COLO668 (cell line): ENCODE results near the gene PLA2G4F.

Source experiments
- DNase-seq: peaks from one replicate; lab custom pipeline; 2025; ENCODE audit not compliant: unreplicated experiment; lab: John Stamatoyannopoulos, UW

The PLA2G4F gene

DNA sequence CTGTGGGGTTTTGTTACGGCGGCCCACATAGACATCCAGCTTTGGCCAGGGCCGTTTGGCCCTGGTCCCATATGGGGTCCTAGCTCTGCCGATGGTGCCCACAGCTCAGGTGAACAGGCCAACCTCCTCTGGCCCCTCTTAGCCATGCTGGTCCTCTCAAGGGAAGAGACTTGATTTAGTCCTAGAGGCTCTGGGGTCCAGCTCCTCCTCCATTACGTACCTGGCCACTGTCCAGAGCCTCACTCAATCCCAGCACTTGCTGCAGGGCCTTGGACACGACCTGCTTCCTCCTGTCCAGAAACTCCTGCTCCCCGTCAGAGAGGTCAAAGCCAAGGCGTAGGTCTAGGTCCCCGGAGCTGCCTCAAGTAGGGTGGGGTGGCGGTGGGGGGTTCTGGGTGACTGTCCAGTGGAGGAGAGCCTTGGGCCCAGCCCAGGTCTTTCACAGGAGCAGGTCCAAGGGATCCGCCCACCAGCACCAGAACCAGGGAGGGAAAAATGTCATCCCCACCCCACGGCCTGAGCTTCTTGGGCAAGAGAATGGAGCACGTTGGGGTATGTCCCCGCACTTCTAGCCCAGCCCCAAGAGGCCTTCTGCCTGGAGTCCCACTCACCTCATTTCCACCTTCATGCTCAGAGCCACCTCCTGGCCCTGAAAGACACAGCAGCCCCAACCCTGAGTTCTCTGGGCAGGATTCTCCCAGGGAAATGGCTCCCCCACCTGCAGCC, 6.8 kb downstream of the PLA2G4F start:
- no peak for DNase-seq

DNA sequence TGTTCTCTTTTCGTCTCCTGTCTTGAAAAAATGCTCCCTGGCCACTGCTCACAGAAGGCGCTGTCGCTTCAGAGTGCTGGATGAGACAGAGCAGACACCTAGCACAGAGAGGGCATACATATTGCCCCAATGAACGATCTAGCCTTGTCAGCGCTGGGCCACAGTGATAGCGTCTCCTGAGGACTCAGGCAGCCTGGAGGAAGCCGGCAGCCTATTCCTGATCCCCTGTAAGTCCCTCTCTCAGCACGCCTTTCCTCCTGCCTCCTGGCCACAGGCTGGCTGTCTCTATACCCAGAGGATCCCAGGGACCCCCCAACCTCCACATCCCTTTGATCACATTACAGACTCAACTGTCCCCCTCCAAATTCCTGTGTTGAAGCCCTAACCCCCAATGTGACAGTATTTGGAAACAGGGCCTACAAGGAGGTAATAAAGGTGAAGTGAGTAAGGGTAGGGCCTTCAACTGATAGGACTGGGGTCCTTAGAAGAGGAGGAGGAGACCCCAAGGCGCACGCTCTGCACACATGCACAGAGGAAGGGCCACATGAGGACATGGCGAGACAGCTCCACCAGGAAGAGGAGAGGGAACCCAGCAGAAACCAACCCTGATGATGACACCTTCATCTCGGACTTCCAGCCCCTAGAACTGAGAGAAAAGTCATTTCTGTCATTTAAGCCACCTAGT, 7.5 kb downstream of the PLA2G4F start:
- no peak for DNase-seq

DNA sequence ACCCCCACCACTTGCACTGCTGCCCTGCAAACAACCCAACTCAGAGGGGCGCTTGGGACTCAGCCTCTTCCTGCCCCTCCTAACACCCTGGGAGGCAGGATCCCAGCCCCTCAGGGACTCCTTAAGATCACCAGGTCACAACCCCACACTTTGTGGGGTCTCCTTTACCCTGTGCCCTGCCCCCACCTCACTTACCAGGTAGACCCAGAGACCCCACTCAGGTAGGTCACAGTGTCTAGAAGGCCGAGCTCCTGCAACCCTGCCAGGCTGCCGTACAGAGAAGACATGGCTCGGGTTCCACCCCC, 9.1 kb downstream of the PLA2G4F start:
- no peak for DNase-seq

DNA sequence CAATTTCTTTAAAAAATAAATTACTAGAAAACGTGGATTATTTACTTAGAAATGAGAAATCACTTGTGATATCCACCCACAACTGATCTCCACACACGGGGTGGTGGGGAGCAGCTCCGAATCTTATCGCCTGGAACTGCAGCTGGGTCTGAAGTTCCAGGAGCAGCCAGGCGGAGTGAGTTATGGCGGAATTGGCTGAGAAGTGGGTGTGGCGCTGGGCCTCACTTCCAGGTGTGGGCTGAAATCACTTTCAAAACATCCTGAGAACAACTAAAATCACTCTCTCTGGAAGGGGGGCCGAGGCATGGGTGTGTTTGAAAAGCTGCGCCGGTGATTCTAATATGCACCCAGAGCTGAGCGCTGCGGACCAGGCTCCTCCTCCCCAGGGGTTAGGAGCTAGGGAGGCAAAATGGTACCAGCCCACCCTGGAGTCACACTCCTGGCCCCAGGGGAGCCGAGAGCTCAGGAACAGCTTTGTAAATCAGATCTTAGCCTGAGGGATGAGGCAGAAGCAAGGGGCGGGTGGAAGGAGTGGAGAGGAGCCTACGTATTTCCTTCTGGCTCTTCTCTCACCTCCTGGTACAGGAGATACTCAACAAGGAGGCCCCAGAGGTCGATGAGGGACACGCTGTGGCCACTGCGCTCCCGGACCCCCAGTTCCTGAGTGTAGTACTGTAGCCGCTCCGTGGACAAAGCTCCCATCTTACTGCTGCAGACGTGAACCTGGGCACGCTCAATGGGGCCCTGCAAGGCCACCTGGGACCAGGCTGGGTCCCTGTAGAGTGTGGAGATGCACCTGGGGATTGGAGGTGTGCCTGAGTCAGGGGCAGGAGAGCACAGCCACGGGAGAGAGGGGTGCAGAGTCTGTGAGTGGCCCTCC, 9.6 kb downstream of the PLA2G4F start:
- no peak for DNase-seq

- no peak for DNase-seq
Observed at GRCh38 chr15:42145546-42146455, 10.6 kb downstream of the PLA2G4F start.

DNA sequence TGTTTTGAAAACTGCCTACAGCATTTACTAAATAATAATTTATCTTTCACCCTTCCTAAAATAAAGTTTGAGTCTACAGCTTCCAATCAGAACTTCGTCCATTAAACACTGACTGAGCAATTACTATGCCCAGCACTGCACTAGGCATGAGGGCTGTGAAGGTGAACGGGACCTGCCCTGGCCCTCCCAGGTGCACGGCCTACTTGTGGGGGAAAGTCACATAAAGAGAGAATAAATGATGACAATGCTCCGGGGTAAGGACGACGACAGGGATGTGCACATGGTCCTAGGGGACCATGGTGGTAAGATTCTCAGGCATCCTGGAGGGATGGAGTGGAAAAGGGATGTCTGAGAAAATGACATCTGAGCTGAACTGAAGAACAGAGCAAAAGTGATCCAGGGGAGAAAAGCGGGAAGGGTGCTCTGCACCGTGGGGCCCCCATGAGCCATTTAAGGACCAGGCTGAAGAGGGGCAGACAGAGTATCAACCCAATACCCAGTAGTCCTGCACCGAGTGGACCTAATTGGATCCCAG, 11.5 kb downstream of the PLA2G4F start:
- DNase-seq: no peak

GRCh38 chr15:42143866-42144625, 12.4 kb downstream of the PLA2G4F start:
- DNase-seq: no peak

DNA sequence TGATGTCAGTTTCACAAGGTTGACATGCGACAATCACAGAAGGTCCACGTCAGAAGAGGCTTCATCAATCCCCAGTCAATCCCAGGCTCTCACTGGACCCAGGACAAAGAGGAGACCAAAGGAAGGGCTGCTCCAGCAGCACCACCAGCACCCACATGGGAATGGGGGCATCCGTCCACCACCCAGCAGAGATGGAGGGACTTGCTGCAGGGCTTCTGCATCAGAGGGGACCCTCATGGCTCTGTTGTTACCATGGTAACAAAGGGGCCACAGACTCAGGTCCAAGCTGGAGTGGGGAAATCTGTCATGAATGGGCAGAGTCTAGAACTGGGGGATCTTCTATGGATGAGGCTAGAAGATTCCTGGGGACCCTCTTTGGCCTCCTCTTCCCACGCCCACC, 13.1 kb downstream of the PLA2G4F start:
- no peak for DNase-seq

GRCh38 chr15:42141795-42142667, 14.4 kb downstream of the PLA2G4F start:
- no peak for DNase-seq

GRCh38 chr15:42141246-42141645, 15.2 kb downstream of the PLA2G4F start:
- DNase-seq: no peak

GRCh38 chr15:42140383-42141070, 15.9 kb downstream of the PLA2G4F start:
- DNase-seq: no peak

- DNase-seq: no peak
Observed at GRCh38 chr15:42139596-42139995, 16.8 kb downstream of the PLA2G4F start.

DNA sequence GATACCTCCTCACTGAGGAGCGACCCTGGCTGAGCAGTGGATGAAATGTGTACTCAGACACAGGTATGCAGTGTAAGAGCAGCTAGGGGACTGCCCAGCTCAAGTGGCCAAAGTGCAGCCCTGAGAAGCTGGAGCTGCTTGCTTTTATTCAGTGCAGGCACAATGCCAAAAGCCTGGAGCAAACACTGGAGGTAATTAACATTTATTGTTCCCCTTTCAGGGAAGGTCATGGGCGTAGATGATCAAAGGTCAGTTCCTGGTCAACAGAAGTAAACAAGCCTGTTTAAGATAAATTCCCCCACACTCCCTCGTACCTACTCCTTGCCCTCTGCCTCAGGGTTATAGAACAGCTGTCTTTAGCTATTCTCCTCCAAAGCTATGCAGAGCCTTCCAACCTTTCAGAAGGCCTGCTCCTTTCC, 17.5 kb downstream of the PLA2G4F start:
- DNase-seq: peak; percentile 33

DNA sequence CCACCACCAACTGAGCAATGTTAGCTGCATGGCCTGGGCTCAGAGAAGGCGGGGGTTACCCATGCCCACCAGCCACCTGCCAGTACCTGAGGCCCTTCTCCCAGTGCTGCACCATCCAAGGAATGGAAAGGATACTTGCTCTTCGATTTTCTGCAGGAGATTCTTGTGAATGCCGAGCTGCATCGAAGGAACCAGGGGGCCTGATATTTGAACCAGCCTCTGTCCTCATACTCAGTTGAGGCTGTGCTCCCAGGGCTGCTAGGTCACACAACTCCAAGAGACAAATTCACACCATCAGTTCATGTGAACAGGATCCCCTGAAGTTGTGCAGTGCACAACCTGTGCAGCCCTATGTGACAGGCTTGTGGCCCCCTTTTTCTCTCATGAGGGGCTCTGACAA, 18.0 kb downstream of the PLA2G4F start:
- no peak for DNase-seq

GRCh38 chr15:42137461-42138261, 18.8 kb downstream of the PLA2G4F start:
- peak; percentile 22 for DNase-seq

- no peak for DNase-seq
Observed at GRCh38 chr15:42136513-42136912, 19.9 kb downstream of the PLA2G4F start.

- no peak for DNase-seq
Observed at GRCh38 chr15:42135351-42135750, 21.1 kb downstream of the PLA2G4F start.
